Ovary (tissue), 3 donors: ENCODE measurements around the gene MIPEP.

Experiments used
- EP300 ChIP-seq: sonication (generic); formaldehyde crosslinking; IDR thresholded peaks from one replicate; pipeline ENCODE4 v1.6.1; 2017; ENCODE audit warnings: antibody characterized with exemption
- POLR2A ChIP-seq: fragments of 450-650 bp; IDR thresholded peaks from one replicate; pipeline ENCODE4 v1.6.1; 2017; ENCODE audit warnings: antibody characterized with exemption, mild to moderate bottlenecking, moderate library complexity
- TF ChIP-seq, protein P1 (sequence below), 3 donors: fragments of 450-650 bp in 2 of 3; fragments of 200-600 bp in 1 of 3; IDR thresholded peaks; one replicate each; pipeline versions ENCODE4 v1.5.1 to v1.8.0; 2016 to 2022; ENCODE audit warnings: antibody characterized with exemption in 3 of 3, mild to moderate bottlenecking in 1 of 3
- donor health status: DM: no; HTN: no; CAD: no.

DNA sequence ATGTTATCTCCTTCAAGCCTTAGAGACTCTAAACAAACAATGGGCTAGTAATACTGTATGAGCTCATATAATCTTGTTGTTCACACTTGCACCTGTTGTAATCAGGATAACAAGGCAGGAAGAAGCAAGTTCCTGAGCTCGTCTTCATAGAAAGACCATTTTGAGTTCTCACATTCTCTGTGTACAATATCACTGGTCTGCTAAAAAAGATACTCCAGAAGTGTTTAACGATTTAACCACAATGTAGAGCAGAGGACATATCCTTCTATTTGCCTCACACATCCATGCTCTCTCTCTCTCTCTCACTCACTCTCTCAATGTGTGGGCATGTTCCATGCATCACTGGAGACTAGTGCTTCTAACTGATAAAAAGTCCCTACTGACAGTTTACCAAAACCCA lies 122.9 kb downstream of the MIPEP start:
- TF ChIP-seq, protein P1, sequence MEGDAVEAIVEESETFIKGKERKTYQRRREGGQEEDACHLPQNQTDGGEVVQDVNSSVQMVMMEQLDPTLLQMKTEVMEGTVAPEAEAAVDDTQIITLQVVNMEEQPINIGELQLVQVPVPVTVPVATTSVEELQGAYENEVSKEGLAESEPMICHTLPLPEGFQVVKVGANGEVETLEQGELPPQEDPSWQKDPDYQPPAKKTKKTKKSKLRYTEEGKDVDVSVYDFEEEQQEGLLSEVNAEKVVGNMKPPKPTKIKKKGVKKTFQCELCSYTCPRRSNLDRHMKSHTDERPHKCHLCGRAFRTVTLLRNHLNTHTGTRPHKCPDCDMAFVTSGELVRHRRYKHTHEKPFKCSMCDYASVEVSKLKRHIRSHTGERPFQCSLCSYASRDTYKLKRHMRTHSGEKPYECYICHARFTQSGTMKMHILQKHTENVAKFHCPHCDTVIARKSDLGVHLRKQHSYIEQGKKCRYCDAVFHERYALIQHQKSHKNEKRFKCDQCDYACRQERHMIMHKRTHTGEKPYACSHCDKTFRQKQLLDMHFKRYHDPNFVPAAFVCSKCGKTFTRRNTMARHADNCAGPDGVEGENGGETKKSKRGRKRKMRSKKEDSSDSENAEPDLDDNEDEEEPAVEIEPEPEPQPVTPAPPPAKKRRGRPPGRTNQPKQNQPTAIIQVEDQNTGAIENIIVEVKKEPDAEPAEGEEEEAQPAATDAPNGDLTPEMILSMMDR (IDR thresholded peaks at IDR 0.05) = no peak
- no peak for TF ChIP-seq POLR2A
- no peak for TF ChIP-seq EP300
